WTC11 (cell line): Measurements from ENCODE around the gene NAT9.

Experiments
- ATF1 ChIP-seq: sonication (generic); formaldehyde crosslinking; IDR thresholded peaks from 2 replicates; pipeline ENCODE4 v1.8.1; 2023; ENCODE audit warnings: mild to moderate bottlenecking, moderate library complexity, missing genetic modification reagents
- ATF2 ChIP-seq: sonication (generic); formaldehyde crosslinking; IDR thresholded peaks from 2 replicates; pipeline ENCODE4 v1.8.1; 2022; ENCODE audit warnings: low read depth, missing genetic modification reagents, borderline replicate concordance
- CREB1 ChIP-seq: sonication (generic); formaldehyde crosslinking; IDR thresholded peaks from 2 replicates; pipeline ENCODE4 v1.8.0; 2023; ENCODE audit warnings: mild to moderate bottlenecking, missing genetic modification reagents
- CTCF ChIP-seq: fragments of 200-600 bp; IDR thresholded peaks from 2 replicates; pipeline ENCODE4 v1.8.0; 2022; ENCODE audit warnings: antibody characterized with exemption
- FOXP1 ChIP-seq: sonication (generic); formaldehyde crosslinking; IDR thresholded peaks from 2 replicates; pipeline ENCODE4 v1.8.0; 2022; ENCODE audit warnings: missing genetic modification reagents, mild to moderate bottlenecking, moderate library complexity, borderline replicate concordance
- GABPB1 ChIP-seq: sonication (generic); formaldehyde crosslinking; IDR thresholded peaks from 2 replicates; pipeline ENCODE4 v1.8.1; 2023; ENCODE audit warnings: mild to moderate bottlenecking, missing genetic modification reagents
- GRHL2 ChIP-seq: fragments of 250-450 bp; sonication (Bioruptor Pico); IDR thresholded peaks from 2 replicates; pipeline ENCODE4 v1.8.0; 2022; ENCODE audit warnings: mild to moderate bottlenecking, moderate library complexity; ENCODE audit not compliant: insufficient replicate concordance, severe bottlenecking
- HMGXB4 ChIP-seq: sonication (generic); formaldehyde crosslinking; IDR thresholded peaks from 2 replicates; pipeline ENCODE4 v1.8.1; 2023; ENCODE audit warnings: mild to moderate bottlenecking, moderate library complexity, missing genetic modification reagents
- IRF2 ChIP-seq: sonication (generic); formaldehyde crosslinking; IDR thresholded peaks from 2 replicates; pipeline ENCODE4 v1.8.0; 2022; ENCODE audit warnings: low read depth, missing genetic modification reagents, borderline replicate concordance
- NFE2L1 ChIP-seq: sonication (generic); formaldehyde crosslinking; IDR thresholded peaks from 2 replicates; pipeline ENCODE4 v1.8.1; 2023; ENCODE audit warnings: missing genetic modification reagents
- SP1 ChIP-seq: sonication (generic); formaldehyde crosslinking; conservative IDR thresholded peaks from 2 replicates; pipeline ENCODE4 v1.8.1; 2022; ENCODE audit warnings: missing genetic modification reagents
- USF2 ChIP-seq: sonication (generic); formaldehyde crosslinking; IDR thresholded peaks from 2 replicates; pipeline ENCODE4 v1.8.1; 2023; ENCODE audit warnings: mild to moderate bottlenecking, missing genetic modification reagents, moderate library complexity
- ZNF425 ChIP-seq: fragments of 250-450 bp; sonication (Bioruptor Pico); conservative IDR thresholded peaks from 2 replicates; pipeline ENCODE4 v1.9.0; 2021; ENCODE audit warnings: mild to moderate bottlenecking

GRCh38 chr17:74723891-74724290, 52.3 kb downstream of the NAT9 start:
- no peak for TF ChIP-seq IRF2 (CRISPR knock-in tag)
- TF ChIP-seq ATF1, result no peak
- TF ChIP-seq GRHL2 (CRISPR knock-in tag), result no peak
- TF ChIP-seq ZNF425, result no peak
- TF ChIP-seq CTCF, result no peak
- TF ChIP-seq SP1 (CRISPR knock-in tag), result no peak
- TF ChIP-seq FOXP1 (CRISPR knock-in tag), result no peak
- no peak for TF ChIP-seq USF2 (CRISPR knock-in tag)
- TF ChIP-seq GABPB1, result no peak
- no peak for TF ChIP-seq HMGXB4
- TF ChIP-seq ATF2, result no peak
- no peak for TF ChIP-seq CREB1 (CRISPR knock-in tag)
- no peak for TF ChIP-seq NFE2L1 (CRISPR knock-in tag)
